HepG2 (cell line): ENCODE data around the gene ATP9A. TPM values are rescaled to one million over a fixed set of nuclear protein-coding genes. Genes with fewer than 3 reads are reported as not detected.

Source experiments
- CCDC6 ChIP-seq: sonication (generic); formaldehyde crosslinking; IDR thresholded peaks from 2 replicates; pipeline ENCODE4 v1.8.1; 2022; ENCODE audit warnings: mild to moderate bottlenecking, missing genetic modification reagents, moderate library complexity
- HOXA7 ChIP-seq: sonication (generic); formaldehyde crosslinking; IDR thresholded peaks from 2 replicates; pipeline ENCODE4 v1.8.1; 2022; ENCODE audit warnings: mild to moderate bottlenecking, missing genetic modification reagents, moderate library complexity
- KDM6A ChIP-seq: IDR thresholded peaks from 2 replicates; pipeline ENCODE4 v1.6.1; 2016; ENCODE audit warnings: low read depth
- KLF11 ChIP-seq: IDR thresholded peaks from 2 replicates; pipeline ENCODE4 v1.6.1; 2016; ENCODE audit warnings: missing compliant biosample characterization
- MAFK ChIP-seq, 2 experiments: IDR thresholded peaks in 1 of 2; conservative IDR thresholded peaks in 1 of 2; 2 replicates each; pipeline ENCODE4 v1.6.1; 2011; ENCODE audit warnings: improper control_type of control experiment in 2 of 2, low read length in 2 of 2
- MBD4 ChIP-seq: IDR thresholded peaks from 2 replicates; pipeline ENCODE4 v1.6.1; 2012; ENCODE audit warnings: low read length, inconsistent platforms, borderline replicate concordance
- NFRKB ChIP-seq: fragments of 450-650 bp; IDR thresholded peaks from 2 replicates; pipeline ENCODE4 v1.6.1; 2017
- STAT5B ChIP-seq: sonication (generic); formaldehyde crosslinking; IDR thresholded peaks from 2 replicates; pipeline ENCODE4 v1.4.0; 2020; ENCODE audit warnings: missing genetic modification reagents
- ZNF3 ChIP-seq: IDR thresholded peaks from 2 replicates; pipeline ENCODE4 v1.7.0; 2017; ENCODE audit warnings: inconsistent platforms
- polyA plus RNA-seq, 8 experiments: library from polyadenylated mRNA; depleted of rRNA in 3 of 8; stranded (reverse) in 7 of 8; unstranded in 1 of 8; fragments of >200 nt; fragmentation: Illumina TruSeq in 4 of 8; extraction: Trizol in 4 of 8; gene quantifications; 2 replicates each; pipeline versions ENCODE4 v1.2.1 to v1.2.3, GENCODE V29; 2011 to 2016; ENCODE audit warnings: low read depth in 4 of 8, missing spikeins in 1 of 8, mixed read lengths in 1 of 8; ENCODE audit not compliant: insufficient read depth in 1 of 8
- total RNA-seq, 5 experiments: library from RNA; depleted of rRNA; stranded (reverse); fragments of >200 nt; fragmentation: Illumina TruSeq; extraction: Trizol; gene quantifications; 2 replicates each; pipeline ENCODE4 v1.2.3, GENCODE V29; 2016; ENCODE audit warnings: low read depth in 1 of 5
- TF ChIP-seq, protein P1 (sequence below): sonication (generic); formaldehyde crosslinking; IDR thresholded peaks from 2 replicates; pipeline ENCODE4 v1.4.0; 2020; ENCODE audit warnings: missing genetic modification reagents
- TF ChIP-seq, protein P2 (sequence below): IDR thresholded peaks from 2 replicates; pipeline ENCODE4 v1.6.1; 2016
- TF ChIP-seq, protein P3 (sequence below): sonication (generic); formaldehyde crosslinking; IDR thresholded peaks from 2 replicates; pipeline ENCODE4 v1.9.0; 2021; ENCODE audit warnings: missing genetic modification reagents, borderline replicate concordance

Gene ATP9A
- total and polyA plus RNA-seq, 2 of the 13 experiments (the other 11 are each of a cell fraction or from before 2014, with no cell fraction given) = 11.8 to 18.5 TPM

DNA sequence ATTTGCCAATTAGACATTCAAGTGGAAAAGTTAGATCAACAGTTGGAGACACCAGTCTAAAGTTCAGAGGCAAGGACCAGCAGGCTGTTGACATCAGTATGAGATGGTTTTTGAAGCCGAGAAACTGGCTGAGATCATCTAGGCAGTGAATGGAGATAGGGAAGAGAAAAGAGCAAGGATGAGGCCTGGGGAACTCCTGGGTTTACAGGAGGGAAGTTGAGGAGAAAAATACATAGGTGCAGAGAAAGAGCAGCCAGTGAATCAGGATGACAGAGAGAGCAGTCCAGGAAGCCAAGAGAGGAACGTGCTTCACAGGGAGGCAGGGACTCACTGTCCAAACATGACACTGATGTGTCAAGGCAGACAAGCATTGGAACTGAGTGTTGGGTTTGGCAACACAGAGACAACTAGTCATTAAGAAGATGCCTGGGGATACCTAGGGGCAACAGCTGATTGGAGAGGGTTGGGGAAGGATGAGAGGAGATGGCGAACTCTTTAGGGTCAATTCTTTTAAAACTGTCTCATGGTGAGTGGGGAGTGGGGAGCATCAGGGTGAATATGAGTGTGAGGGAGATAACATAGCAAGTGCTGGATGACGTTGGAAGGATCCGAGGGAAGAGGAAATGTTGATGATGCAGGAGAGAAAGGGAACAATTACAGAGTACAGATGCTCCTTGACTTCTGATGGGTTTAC is 47.3 kb upstream of the ATP9A start (continued):
- TF ChIP-seq, protein P1, sequence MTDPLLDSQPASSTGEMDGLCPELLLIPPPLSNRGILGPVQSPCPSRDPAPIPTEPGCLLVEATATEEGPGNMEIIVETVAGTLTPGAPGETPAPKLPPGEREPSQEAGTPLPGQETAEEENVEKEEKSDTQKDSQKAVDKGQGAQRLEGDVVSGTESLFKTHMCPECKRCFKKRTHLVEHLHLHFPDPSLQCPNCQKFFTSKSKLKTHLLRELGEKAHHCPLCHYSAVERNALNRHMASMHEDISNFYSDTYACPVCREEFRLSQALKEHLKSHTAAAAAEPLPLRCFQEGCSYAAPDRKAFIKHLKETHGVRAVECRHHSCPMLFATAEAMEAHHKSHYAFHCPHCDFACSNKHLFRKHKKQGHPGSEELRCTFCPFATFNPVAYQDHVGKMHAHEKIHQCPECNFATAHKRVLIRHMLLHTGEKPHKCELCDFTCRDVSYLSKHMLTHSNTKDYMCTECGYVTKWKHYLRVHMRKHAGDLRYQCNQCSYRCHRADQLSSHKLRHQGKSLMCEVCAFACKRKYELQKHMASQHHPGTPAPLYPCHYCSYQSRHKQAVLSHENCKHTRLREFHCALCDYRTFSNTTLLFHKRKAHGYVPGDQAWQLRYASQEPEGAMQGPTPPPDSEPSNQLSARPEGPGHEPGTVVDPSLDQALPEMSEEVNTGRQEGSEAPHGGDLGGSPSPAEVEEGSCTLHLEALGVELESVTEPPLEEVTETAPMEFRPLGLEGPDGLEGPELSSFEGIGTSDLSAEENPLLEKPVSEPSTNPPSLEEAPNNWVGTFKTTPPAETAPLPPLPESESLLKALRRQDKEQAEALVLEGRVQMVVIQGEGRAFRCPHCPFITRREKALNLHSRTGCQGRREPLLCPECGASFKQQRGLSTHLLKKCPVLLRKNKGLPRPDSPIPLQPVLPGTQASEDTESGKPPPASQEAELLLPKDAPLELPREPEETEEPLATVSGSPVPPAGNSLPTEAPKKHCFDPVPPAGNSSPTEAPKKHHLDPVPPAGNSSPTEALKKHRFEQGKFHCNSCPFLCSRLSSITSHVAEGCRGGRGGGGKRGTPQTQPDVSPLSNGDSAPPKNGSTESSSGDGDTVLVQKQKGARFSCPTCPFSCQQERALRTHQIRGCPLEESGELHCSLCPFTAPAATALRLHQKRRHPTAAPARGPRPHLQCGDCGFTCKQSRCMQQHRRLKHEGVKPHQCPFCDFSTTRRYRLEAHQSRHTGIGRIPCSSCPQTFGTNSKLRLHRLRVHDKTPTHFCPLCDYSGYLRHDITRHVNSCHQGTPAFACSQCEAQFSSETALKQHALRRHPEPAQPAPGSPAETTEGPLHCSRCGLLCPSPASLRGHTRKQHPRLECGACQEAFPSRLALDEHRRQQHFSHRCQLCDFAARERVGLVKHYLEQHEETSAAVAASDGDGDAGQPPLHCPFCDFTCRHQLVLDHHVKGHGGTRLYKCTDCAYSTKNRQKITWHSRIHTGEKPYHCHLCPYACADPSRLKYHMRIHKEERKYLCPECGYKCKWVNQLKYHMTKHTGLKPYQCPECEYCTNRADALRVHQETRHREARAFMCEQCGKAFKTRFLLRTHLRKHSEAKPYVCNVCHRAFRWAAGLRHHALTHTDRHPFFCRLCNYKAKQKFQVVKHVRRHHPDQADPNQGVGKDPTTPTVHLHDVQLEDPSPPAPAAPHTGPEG (CRISPR knock-in tag) = 0 out of 2 replicates have a peak, but pooled peaks have one; percentile 20
- TF ChIP-seq, protein P2, sequence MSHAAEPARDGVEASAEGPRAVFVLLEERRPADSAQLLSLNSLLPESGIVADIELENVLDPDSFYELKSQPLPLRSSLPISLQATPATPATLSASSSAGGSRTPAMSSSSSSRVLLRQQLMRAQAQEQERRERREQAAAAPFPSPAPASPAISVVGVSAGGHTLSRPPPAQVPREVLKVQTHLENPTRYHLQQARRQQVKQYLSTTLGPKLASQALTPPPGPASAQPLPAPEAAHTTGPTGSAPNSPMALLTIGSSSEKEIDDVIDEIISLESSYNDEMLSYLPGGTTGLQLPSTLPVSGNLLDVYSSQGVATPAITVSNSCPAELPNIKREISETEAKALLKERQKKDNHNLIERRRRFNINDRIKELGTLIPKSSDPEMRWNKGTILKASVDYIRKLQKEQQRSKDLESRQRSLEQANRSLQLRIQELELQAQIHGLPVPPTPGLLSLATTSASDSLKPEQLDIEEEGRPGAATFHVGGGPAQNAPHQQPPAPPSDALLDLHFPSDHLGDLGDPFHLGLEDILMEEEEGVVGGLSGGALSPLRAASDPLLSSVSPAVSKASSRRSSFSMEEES (CRISPR knock-in tag) = no peak
- no peak for TF ChIP-seq NFRKB
- no peak for TF ChIP-seq KLF11 (CRISPR knock-in tag)
- no peak for TF ChIP-seq MBD4
- TF ChIP-seq, protein P3, sequence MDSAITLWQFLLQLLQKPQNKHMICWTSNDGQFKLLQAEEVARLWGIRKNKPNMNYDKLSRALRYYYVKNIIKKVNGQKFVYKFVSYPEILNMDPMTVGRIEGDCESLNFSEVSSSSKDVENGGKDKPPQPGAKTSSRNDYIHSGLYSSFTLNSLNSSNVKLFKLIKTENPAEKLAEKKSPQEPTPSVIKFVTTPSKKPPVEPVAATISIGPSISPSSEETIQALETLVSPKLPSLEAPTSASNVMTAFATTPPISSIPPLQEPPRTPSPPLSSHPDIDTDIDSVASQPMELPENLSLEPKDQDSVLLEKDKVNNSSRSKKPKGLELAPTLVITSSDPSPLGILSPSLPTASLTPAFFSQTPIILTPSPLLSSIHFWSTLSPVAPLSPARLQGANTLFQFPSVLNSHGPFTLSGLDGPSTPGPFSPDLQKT = no peak
- no peak for TF ChIP-seq CCDC6 (CRISPR knock-in tag)
- no peak for TF ChIP-seq KDM6A (CRISPR knock-in tag)
- no peak for TF ChIP-seq ZNF3 (CRISPR knock-in tag)
- no peak for TF ChIP-seq MAFK (conservative IDR thresholded peaks at IDR 0.05 in 1 of 2, IDR thresholded peaks at IDR 0.05 in 1 of 2; ENCODE audit: low read length in 2 of 2)
- no peak for TF ChIP-seq STAT5B (CRISPR knock-in tag)
- TF ChIP-seq HOXA7 (CRISPR knock-in tag) = no peak
